Measurements from ENCODE around the gene RPL39L.

GRCh38 chr3:187132666-187133065, 6.6 kb downstream of the RPL39L start:
- TF ChIP-seq CTCF (conservative IDR thresholded peaks at IDR 0.05) (no peak), ZFX (IDR thresholded peaks at IDR 0.05) (no peak)

Measured in C4-2B (cell line).